A549 (cell line): ENCODE results near the gene TRPV3. TPM values are rescaled to one million over a fixed set of nuclear protein-coding genes. Genes with fewer than 3 reads are reported as not detected.

Experiments used
- ATAC-seq, 2 experiments: fragments of 200-7000 bp in 1 of 2; fragments of >200 bp in 1 of 2; cut with Nextera tagmentation in 1 of 2; cut with Tn5 transposase in 1 of 2; 3 replicates each; pipeline versions ENCODE4 v1.8.0 to v1.9.1; 2018 to 2020; ENCODE audit warnings: mild to moderate bottlenecking in 1 of 2, moderate library complexity in 1 of 2
- CTCF ChIA-PET: fragments of 300-600 bp; sonication (Branson Sonifier 250); formaldehyde crosslinking; extraction: SDS; loops from one replicate; lab custom pipeline; 2021; ENCODE audit warnings: antibody characterized with exemption, inconsistent platforms; lab: Yijun Ruan, JAX
- POLR2A ChIA-PET: fragments of 350-600 bp; formaldehyde crosslinking; extraction: SDS; loops from one replicate; lab custom pipeline; 2021; ENCODE audit warnings: antibody characterized with exemption, inconsistent platforms; lab: Yijun Ruan, JAX
- DNase-seq, 2 experiments: peaks; one replicate each; pipeline versions ENCODE4 v3.0.0 to v3.0.0-alpha.2; 2011 to 2016; ENCODE audit warnings: low read depth in 1 of 2, low spot score in 1 of 2
- FAIRE-seq: peaks from 2 replicates; lab custom pipeline; 2011; peaks lifted over from hg19 to GRCh38; lab: Jason Lieb, UNC
- H3K27ac ChIP-seq, 2 experiments: fragments of >200 bp; sonication (Bioruptor Twin); formaldehyde crosslinking; 3 replicates each; pipeline ENCODE4 v1.5.1; 2016 to 2017
- H3K4me1 ChIP-seq: fragments of >200 bp; sonication (Bioruptor Twin); formaldehyde crosslinking; 3 replicates; pipeline ENCODE4 v1.6.1; 2016
- H3K4me2 ChIP-seq: fragments of >200 bp; sonication (Bioruptor Twin); formaldehyde crosslinking; 3 replicates; pipeline ENCODE4 v1.6.1; 2016
- H3K4me3 ChIP-seq: fragments of >200 bp; sonication (Bioruptor Twin); formaldehyde crosslinking; 3 replicates; pipeline ENCODE4 v1.5.1; 2016
- H3K9me3 ChIP-seq: fragments of >200 bp; sonication (Bioruptor Twin); formaldehyde crosslinking; 3 replicates; pipeline ENCODE4 v1.6.1; 2016
- BHLHE40 ChIP-seq: IDR thresholded peaks from 2 replicates; pipeline ENCODE4 v1.6.1; 2012; ENCODE audit warnings: low read depth, low read length, inconsistent platforms
- CHD4 ChIP-seq: fragments of 200-600 bp; sonication (generic); IDR thresholded peaks from 2 replicates; pipeline ENCODE4 v1.6.1; 2016; ENCODE audit warnings: antibody characterized with exemption, mild to moderate bottlenecking, borderline replicate concordance
- CTCF ChIP-seq: fragments of >200 bp; sonication (Bioruptor Twin); formaldehyde crosslinking; IDR thresholded peaks from 3 replicates; pipeline ENCODE4 v1.5.1; 2016
- ELK1 ChIP-seq: fragments of 150-350 bp; IDR thresholded peaks from 2 replicates; pipeline ENCODE4 v1.6.1; 2014; ENCODE audit warnings: low read depth, mild to moderate bottlenecking, low read length
- FOSB ChIP-seq: fragments of 250-450 bp; sonication (Bioruptor Pico); IDR thresholded peaks from 2 replicates; pipeline ENCODE4 v1.5.0; 2020; ENCODE audit warnings: mild to moderate bottlenecking, moderate library complexity
- FOSL2 ChIP-seq, 2 experiments: fragments of 450-650 bp in 1 of 2; fragments of >200 bp in 1 of 2; sonication (Bioruptor Twin) in 1 of 2; formaldehyde crosslinking; IDR thresholded peaks; 2 replicates each; pipeline versions ENCODE4 v1.5.0 to v1.6.1; 2016 to 2020; ENCODE audit warnings: mild to moderate bottlenecking in 1 of 2, moderate library complexity in 1 of 2
- HES2 ChIP-seq: fragments of >200 bp; sonication (Bioruptor Twin); formaldehyde crosslinking; IDR thresholded peaks from 2 replicates; pipeline ENCODE4 v1.6.1; 2016
- MAFK ChIP-seq: fragments of 450-650 bp; IDR thresholded peaks from 2 replicates; pipeline ENCODE4 v1.6.1; 2014; ENCODE audit not compliant: partially characterized antibody
- RAD21 ChIP-seq, 2 experiments: fragments of >200 bp in 1 of 2; sonication (Bioruptor Twin) in 1 of 2; formaldehyde crosslinking in 1 of 2; IDR thresholded peaks in 1 of 2; conservative IDR thresholded peaks in 1 of 2; 2 replicates in 1 of 2; 3 replicates in 1 of 2; pipeline ENCODE4 v1.6.1; 2012 to 2018; ENCODE audit warnings: inconsistent platforms in 1 of 2
- RNF2 ChIP-seq: fragments of 200-600 bp; sonication (generic); IDR thresholded peaks from 2 replicates; pipeline ENCODE4 v1.6.1; 2016; ENCODE audit warnings: low read depth, mild to moderate bottlenecking, antibody characterized with exemption, moderate library complexity, borderline replicate concordance
- SMC3 ChIP-seq: fragments of >200 bp; sonication (Bioruptor Twin); formaldehyde crosslinking; IDR thresholded peaks from 3 replicates; pipeline ENCODE4 v1.6.1; 2018; ENCODE audit warnings: inconsistent platforms
- ZC3H11A ChIP-seq: fragments of 450-650 bp; IDR thresholded peaks from 2 replicates; pipeline ENCODE4 v1.6.1; 2014; ENCODE audit warnings: antibody characterized with exemption, mild to moderate bottlenecking
- ZFP36 ChIP-seq: fragments of 450-650 bp; IDR thresholded peaks from 2 replicates; pipeline ENCODE4 v1.6.1; 2014; ENCODE audit warnings: borderline replicate concordance; ENCODE audit not compliant: partially characterized antibody
- ZNF302 ChIP-seq: fragments of 250-450 bp; sonication (Bioruptor Pico); IDR thresholded peaks from 2 replicates; pipeline ENCODE4 v1.9.0; 2021; ENCODE audit warnings: inconsistent platforms, mild to moderate bottlenecking, moderate library complexity
- ZSCAN20 ChIP-seq: fragments of 250-450 bp; sonication (Bioruptor Pico); IDR thresholded peaks from 2 replicates; pipeline ENCODE4 v1.8.0; 2022; ENCODE audit warnings: mild to moderate bottlenecking, moderate library complexity
- WGBS: methylation state at CpG from one replicate; pipeline ENCODE4 v1.1.6; 2017; ENCODE audit errors: missing lambda C conversion rate; 5-methylcytosine and 5-hydroxymethylcytosine counted together
- polyA plus RNA-seq, 4 experiments: library from polyadenylated mRNA; depleted of rRNA in 3 of 4; stranded (reverse); fragments of >200 nt; fragmentation: RNase III in 1 of 4; extraction: RNeasy Plus Mini Kit Qiagen cat#74134 plus additional on column Dnase treatment in 1 of 4; gene quantifications; 2 replicates in 3 of 4; 3 replicates in 1 of 4; pipeline ENCODE4 v1.2.3, GENCODE V29; 2011 to 2017

TRPV3 gene
- polyA plus RNA-seq, 2 of the 4 experiments (the other 2 are of a cell fraction): 0.46 to 1.2 TPM

GRCh38 chr17:3603119-3603869, 45.7 kb upstream of the TRPV3 start:
- TF ChIP-seq FOSL2 (IDR thresholded peaks at IDR 0.05): no peak
- TF ChIP-seq FOSL2 (CRISPR knock-in tag; IDR thresholded peaks at IDR 0.05): peak; percentile 65; the same call in 1 of the 2 replicates
- TF ChIP-seq ZC3H11A: no peak
- peak; percentile 3 for TF ChIP-seq MAFK
- no peak for TF ChIP-seq HES2
- WGBS: 86% methylated on average over 17 of the region's 17 CpGs
- Histone ChIP-seq H3K9me3 (no peaks in the 10 kb centered on the region), H3K4me2 (no peak overlapping the region), H3K4me3 (no peak overlapping the region), H3K27ac (no peak overlapping the region), H3K4me1 (peaks cover 8% of the 10 kb centered on the region; the same call in 1 of the 3 replicates)
- DNase-seq (no peak), ATAC-seq (peak; percentile 27 to 46; a peak in 4 of 6 replicates), FAIRE-seq (no peak)
- ChIA-PET POLR2A (no interaction called here), CTCF (interaction anchor here (0.6 to 3.2 kb wide), 16 partner anchors 8 to 788 kb away, joined by 3 to 17 read pairs (median 3); no protein-coding TSS in a partner anchor)

GRCh38 chr17:3602499-3602898, 44.9 kb upstream of the TRPV3 start:
- peak; percentile 48 to 70 for DNase-seq
- POLR2A ChIA-PET: interaction anchor here (0.6 kb wide), 1 partner anchor 783 kb away, joined by 4 read pairs; no protein-coding TSS in a partner anchor
- FAIRE-seq: peak; percentile 13

More at GRCh38 chr17:3602499-3602898, 44.9 kb upstream of the TRPV3 start:
- no peak overlapping the region for H3K27ac ChIP-seq
- no peaks in the 10 kb centered on the region for H3K9me3 ChIP-seq
- TF ChIP-seq SMC3 (no peak), BHLHE40 (no peak), CHD4 (no peak), ZC3H11A (no peak), CTCF (peak; percentile 46), ZSCAN20 (no peak), FOSB (CRISPR knock-in tag) (no peak), RAD21 (conservative IDR thresholded peaks at IDR 0.05 in 1 of 2, IDR thresholded peaks at IDR 0.05 in 1 of 2) (peak; percentile 30 to 53; a peak in 3 of 5 replicates), FOSL2 (IDR thresholded peaks at IDR 0.05) (no peak), FOSL2 (CRISPR knock-in tag; IDR thresholded peaks at IDR 0.05) (no peak), RNF2 (no peak), ELK1 (no peak), ZNF302 (CRISPR knock-in tag) (no peak), ZFP36 (no peak)
- WGBS: 74% methylated on average over 16 of the region's 16 CpGs
- CTCF ChIA-PET: interaction anchor here (0.8 to 3.2 kb wide), 16 partner anchors 9 to 788 kb away, joined by 3 to 17 read pairs (median 3); partner anchors contain the start of gene SHPK
- H3K4me3 ChIP-seq: no peak overlapping the region
- peak in 1 of 2 experiments; percentile 72; a peak in 3 of 6 replicates for ATAC-seq
- peaks cover 8% of the 10 kb centered on the region; the same call in 1 of the 3 replicates for H3K4me1 ChIP-seq
- H3K4me2 ChIP-seq: no peak overlapping the region
